GM18505 (cell line): ENCODE results near the gene TBC1D10B.

Experiments used
- ATAC-seq: cut with Tn5 transposase; IDR thresholded peaks from one replicate; pipeline ENCODE4 v1.9.1; 2021; ENCODE audit not compliant: unreplicated experiment
- POLR2A ChIP-seq: IDR thresholded peaks from 4 replicates; pipeline ENCODE4 v1.6.1; 2011; ENCODE audit warnings: borderline replicate concordance; ENCODE audit not compliant: insufficient read depth, insufficient read length; ENCODE audit errors: extremely low read depth

The TBC1D10B gene

GRCh38 chr16:30375864-30376263, 5.6 kb upstream of the TBC1D10B start:
- TF ChIP-seq POLR2A, result no peak
- ATAC-seq, result no peak

- ATAC-seq, result no peak
- TF ChIP-seq POLR2A, result no peak
Measured at GRCh38 chr16:30374538-30374937, 4.2 kb upstream of the TBC1D10B start, which contains the start of gene MYL11. TSS of gene MYL11 (plus strand) at chr16:30374802. CDS start at chr16:30374858, 56 bp downstream.

- no peak for TF ChIP-seq POLR2A
- ATAC-seq, result no peak
Measured at GRCh38 chr16:30372725-30373124, 2.4 kb upstream of the TBC1D10B start.

GRCh38 chr16:30372038-30372712, 1.9 kb upstream of the TBC1D10B start:
- no peak for TF ChIP-seq POLR2A

GRCh38 chr16:30371248-30371816, 1.0 kb upstream of the TBC1D10B start:
- TF ChIP-seq POLR2A, result peak; percentile 82
- no peak for ATAC-seq

More at GRCh38 chr16:30372038-30372712, 1.9 kb upstream of the TBC1D10B start:
- no peak for ATAC-seq

GRCh38 chr16:30369938-30370455, 297 bp downstream of the TBC1D10B start:
- peak; percentile 24 for ATAC-seq
- TF ChIP-seq POLR2A, result no peak

GRCh38 chr16:30369091-30369937, 980 bp downstream of the TBC1D10B start:
- ATAC-seq, result no peak
- TF ChIP-seq POLR2A, result no peak

- TF ChIP-seq POLR2A, result no peak
- ATAC-seq, result no peak
Measured at GRCh38 chr16:30368792-30369090, 1.6 kb downstream of the TBC1D10B start.

GRCh38 chr16:30368122-30368791, 2.0 kb downstream of the TBC1D10B start:
- no peak for ATAC-seq
- TF ChIP-seq POLR2A, result no peak

- no peak for TF ChIP-seq POLR2A
- no peak for ATAC-seq
Measured at GRCh38 chr16:30367349-30368009, 2.8 kb downstream of the TBC1D10B start.

GRCh38 chr16:30366511-30366910, 3.8 kb downstream of the TBC1D10B start:
- ATAC-seq, result no peak
- no peak for TF ChIP-seq POLR2A

GRCh38 chr16:30365200-30365599, 5.1 kb downstream of the TBC1D10B start:
- no peak for ATAC-seq
- no peak for TF ChIP-seq POLR2A
